GM12801 (cell line): Measurements from ENCODE around the gene ZMAT5.

ENCODE experiments used
- TF ChIP-seq, protein P1 (sequence below): IDR thresholded peaks from one replicate; pipeline ENCODE4 v1.5.1; 2011; ENCODE audit warnings: control low read depth; ENCODE audit not compliant: insufficient read length; ENCODE audit errors: extremely low read depth

The ZMAT5 gene

DNA sequence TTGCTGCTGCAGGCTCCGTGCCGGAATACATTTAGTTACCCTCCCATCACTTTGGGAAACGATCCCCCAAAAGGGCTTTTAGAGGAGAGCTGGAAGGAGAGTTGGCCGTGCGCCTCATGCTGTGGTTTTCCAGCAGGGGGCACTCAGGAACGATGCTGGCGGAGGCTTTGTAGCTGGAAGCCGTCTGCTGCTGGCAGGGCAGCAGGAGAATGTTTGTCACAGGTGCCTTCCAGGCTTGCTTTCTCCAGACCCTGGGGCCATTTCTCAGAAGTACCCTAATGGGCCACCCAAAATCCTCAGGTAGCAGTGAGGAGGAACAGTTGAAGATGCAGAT is 77.0 kb downstream of the ZMAT5 start:
- TF ChIP-seq, protein P1, sequence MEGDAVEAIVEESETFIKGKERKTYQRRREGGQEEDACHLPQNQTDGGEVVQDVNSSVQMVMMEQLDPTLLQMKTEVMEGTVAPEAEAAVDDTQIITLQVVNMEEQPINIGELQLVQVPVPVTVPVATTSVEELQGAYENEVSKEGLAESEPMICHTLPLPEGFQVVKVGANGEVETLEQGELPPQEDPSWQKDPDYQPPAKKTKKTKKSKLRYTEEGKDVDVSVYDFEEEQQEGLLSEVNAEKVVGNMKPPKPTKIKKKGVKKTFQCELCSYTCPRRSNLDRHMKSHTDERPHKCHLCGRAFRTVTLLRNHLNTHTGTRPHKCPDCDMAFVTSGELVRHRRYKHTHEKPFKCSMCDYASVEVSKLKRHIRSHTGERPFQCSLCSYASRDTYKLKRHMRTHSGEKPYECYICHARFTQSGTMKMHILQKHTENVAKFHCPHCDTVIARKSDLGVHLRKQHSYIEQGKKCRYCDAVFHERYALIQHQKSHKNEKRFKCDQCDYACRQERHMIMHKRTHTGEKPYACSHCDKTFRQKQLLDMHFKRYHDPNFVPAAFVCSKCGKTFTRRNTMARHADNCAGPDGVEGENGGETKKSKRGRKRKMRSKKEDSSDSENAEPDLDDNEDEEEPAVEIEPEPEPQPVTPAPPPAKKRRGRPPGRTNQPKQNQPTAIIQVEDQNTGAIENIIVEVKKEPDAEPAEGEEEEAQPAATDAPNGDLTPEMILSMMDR, result no peak

DNA sequence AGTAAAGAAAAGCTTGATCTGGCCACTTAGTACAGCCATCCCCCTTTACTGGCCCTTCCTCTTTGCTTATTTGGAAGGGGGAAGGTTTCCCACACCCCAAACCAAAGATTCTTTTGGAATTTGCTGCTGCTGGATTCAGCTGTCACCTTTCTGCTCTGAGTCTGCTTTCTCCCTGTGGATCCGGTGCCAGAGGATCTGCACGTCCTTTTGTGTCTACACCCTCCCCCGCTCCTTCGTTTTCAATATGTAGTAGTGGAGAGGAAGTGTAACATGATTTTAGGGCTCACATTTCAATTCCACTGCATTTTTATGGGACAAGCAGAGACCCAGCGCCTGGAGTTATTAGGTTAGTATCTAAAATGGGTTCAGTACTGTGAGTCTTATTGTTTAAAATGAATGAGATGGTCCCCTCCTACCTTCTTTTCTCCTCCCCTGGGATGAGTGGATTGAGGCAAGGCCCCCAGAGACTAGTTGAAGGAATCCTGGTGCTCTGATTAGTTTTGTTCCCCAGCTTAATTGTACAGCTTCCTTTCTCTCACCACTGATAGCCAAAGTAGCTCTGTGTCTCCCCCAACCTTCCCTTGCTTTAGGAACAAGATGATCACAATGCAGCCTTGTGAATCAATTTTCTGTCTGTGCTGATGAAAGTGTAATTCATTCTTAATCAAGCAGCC is 77.5 kb downstream of the ZMAT5 start:
- TF ChIP-seq, protein P1, result no peak

DNA sequence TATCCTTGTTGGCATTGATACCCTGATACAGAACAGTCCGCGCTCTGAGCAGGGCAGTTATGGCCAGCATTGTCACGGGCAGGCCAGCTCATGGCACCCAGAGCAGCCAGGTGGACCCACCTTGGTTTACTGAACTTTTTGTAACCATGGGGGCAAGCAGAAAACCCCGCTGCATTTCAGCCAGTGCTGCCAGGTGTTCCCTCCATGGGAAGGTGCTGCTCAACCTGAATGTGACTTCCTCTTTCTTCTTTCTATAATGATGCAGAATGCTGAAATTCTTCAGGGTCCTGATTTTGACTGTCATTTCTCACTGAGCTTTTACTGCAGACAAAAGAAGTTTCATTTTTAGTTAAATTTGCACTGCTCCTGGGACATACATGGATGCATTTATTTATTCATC is 82.6 kb downstream of the ZMAT5 start:
- TF ChIP-seq, protein P1, result no peak

DNA sequence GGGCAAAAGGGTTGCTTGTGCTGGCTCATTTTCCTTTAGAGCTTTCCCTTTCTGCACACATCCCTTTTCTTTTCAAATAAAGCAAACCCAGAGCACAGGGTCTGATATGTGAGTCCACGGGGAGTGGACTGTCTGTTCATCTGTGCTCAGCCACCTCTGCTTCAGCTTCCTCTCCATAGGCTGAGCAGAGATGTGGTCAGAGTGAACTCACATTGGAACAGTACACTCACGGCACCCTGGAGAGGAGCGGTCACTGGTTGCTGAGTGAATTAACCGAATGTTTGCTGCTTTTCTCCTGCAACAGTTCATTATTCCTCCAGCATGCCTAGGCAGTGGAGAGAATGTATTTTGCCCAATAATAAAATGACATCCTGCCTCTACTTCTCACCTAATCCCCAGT is 83.3 kb downstream of the ZMAT5 start:
- TF ChIP-seq, protein P1, result no peak
